ENCODE data around the gene BCAP29. TPM values are rescaled to one million over a fixed set of nuclear protein-coding genes. Genes with fewer than 3 reads are reported as not detected.

Gene BCAP29
- total RNA-seq, 3 donors from 2014 or later, result 68.8 to 101 (median 78.2) TPM

GRCh38 chr7:107613948-107614347, 33.9 kb downstream of the BCAP29 start:
- TF ChIP-seq, protein P1, sequence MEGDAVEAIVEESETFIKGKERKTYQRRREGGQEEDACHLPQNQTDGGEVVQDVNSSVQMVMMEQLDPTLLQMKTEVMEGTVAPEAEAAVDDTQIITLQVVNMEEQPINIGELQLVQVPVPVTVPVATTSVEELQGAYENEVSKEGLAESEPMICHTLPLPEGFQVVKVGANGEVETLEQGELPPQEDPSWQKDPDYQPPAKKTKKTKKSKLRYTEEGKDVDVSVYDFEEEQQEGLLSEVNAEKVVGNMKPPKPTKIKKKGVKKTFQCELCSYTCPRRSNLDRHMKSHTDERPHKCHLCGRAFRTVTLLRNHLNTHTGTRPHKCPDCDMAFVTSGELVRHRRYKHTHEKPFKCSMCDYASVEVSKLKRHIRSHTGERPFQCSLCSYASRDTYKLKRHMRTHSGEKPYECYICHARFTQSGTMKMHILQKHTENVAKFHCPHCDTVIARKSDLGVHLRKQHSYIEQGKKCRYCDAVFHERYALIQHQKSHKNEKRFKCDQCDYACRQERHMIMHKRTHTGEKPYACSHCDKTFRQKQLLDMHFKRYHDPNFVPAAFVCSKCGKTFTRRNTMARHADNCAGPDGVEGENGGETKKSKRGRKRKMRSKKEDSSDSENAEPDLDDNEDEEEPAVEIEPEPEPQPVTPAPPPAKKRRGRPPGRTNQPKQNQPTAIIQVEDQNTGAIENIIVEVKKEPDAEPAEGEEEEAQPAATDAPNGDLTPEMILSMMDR (IDR thresholded peaks at IDR 0.05), result no peak
- TF ChIP-seq POLR2AphosphoS5 (IDR thresholded peaks at IDR 0.05) (no peak), POLR2A (IDR thresholded peaks at IDR 0.05) (no peak)
- H3K27me3 ChIP-seq, result no peaks in the 10 kb centered on the region
- no peaks in the 10 kb centered on the region for H3K9me3 ChIP-seq
- intact Hi-C loops (cut with DNase I; ENCODE audit: low total_unique reads), result no loop called here
- no peaks in the 10 kb centered on the region for H3K4me1 ChIP-seq
- no peak overlapping the region for H3K4me3 ChIP-seq
- no peak for DNase-seq (ENCODE audit: low spot score in 2 of 2)
- H3K27ac ChIP-seq, result peak overlapping the region; percentile 42 to 44
- H3K36me3 ChIP-seq, result no peaks in the 10 kb centered on the region

DNA sequence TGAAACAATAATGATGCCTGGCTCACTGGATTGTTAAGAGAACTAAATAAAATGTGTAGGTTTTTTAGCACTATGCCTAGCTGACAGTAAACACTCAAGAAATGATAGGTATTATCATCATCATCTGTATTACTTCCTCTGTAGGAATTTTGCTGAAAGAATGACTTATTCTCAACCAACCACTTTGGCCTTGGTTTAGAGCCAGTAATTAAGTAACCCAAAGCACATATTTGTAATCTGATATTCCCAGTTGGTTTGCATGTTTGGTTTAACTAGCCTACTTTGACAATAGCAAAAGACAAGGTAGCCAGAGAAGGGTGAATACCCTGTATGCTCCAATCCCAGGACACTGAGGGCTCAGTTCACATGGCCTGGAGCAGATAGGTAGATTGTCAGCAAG, 34.4 kb downstream of the BCAP29 start:
- intact Hi-C loops (cut with DNase I; ENCODE audit: low total_unique reads), result no loop called here
- Histone ChIP-seq H3K4me1 (no peaks in the 10 kb centered on the region), H3K27me3 (no peaks in the 10 kb centered on the region), H3K36me3 (no peaks in the 10 kb centered on the region), H3K9me3 (no peaks in the 10 kb centered on the region), H3K4me3 (no peak overlapping the region), H3K27ac (peak overlapping the region; percentile 42 to 44)
- TF ChIP-seq, protein P1 (IDR thresholded peaks at IDR 0.05), result no peak
- TF ChIP-seq POLR2A (IDR thresholded peaks at IDR 0.05), result no peak
- no peak for TF ChIP-seq POLR2AphosphoS5 (IDR thresholded peaks at IDR 0.05)
- DNase-seq (ENCODE audit: low spot score in 2 of 2), result no peak

DNA sequence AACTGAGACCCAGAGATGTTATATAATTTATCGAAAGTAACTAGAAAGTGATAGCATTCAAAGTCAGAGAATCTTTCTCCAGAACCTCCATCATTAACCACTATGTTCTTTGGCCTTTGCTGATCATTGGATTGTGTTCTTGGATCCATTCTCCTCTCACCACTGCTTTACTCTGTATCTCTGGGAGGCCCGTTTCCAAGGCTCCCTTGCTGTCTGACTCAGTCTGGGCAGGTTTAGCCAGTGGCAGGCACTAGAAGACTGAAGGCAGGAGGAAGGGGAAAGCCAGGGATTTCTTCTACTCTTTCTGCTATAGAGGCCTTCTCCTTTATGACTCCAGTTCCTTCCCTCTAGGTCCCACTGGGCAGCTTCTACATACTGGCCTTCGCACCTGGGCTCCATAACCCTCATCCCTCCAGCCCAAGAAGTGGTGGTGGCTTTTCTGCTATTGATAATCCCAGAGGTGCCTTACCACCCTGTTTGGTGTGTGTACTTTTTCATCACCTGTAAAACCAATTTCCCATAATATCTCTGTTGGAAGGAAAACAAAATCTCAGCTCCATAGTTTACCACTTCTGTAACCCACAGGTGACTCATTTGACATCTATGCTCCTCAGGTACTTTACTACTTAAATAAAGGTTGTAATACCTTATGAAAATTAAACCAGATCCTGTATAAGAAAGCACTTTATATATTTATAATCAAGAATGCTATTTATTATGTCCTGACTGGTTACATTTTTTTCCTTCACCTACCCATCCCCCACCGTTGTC, 36.0 kb downstream of the BCAP29 start:
- Histone ChIP-seq H3K36me3 (no peaks in the 10 kb centered on the region), H3K4me3 (no peak overlapping the region), H3K27me3 (no peaks in the 10 kb centered on the region), H3K27ac (no peak overlapping the region), H3K4me1 (no peaks in the 10 kb centered on the region), H3K9me3 (no peaks in the 10 kb centered on the region)
- TF ChIP-seq POLR2AphosphoS5 (IDR thresholded peaks at IDR 0.05) (no peak), POLR2A (IDR thresholded peaks at IDR 0.05) (no peak)
- TF ChIP-seq, protein P1 (IDR thresholded peaks at IDR 0.05), result no peak
- no peak for DNase-seq (ENCODE audit: low spot score in 2 of 2)
- intact Hi-C loops (cut with DNase I; ENCODE audit: low total_unique reads), result no loop called here

- H3K27me3 ChIP-seq, result no peaks in the 10 kb centered on the region
- no peaks in the 10 kb centered on the region for H3K9me3 ChIP-seq
- H3K4me3 ChIP-seq, result no peak overlapping the region
- H3K27ac ChIP-seq, result no peak overlapping the region
- TF ChIP-seq, protein P1 (IDR thresholded peaks at IDR 0.05), result no peak
- TF ChIP-seq POLR2AphosphoS5 (IDR thresholded peaks at IDR 0.05), result no peak
- TF ChIP-seq POLR2A (IDR thresholded peaks at IDR 0.05), result no peak
- no peaks in the 10 kb centered on the region for H3K4me1 ChIP-seq
- intact Hi-C loops (cut with DNase I; ENCODE audit: low total_unique reads), result no loop called here
- no peak for DNase-seq (ENCODE audit: low spot score in 2 of 2)
- no peaks in the 10 kb centered on the region for H3K36me3 ChIP-seq
Measured at GRCh38 chr7:107622429-107622828, 42.4 kb downstream of the BCAP29 start.

- Histone ChIP-seq H3K27me3 (no peaks in the 10 kb centered on the region), H3K4me1 (no peaks in the 10 kb centered on the region), H3K36me3 (no peaks in the 10 kb centered on the region), H3K4me3 (no peak overlapping the region), H3K27ac (no peak overlapping the region), H3K9me3 (no peaks in the 10 kb centered on the region)
- TF ChIP-seq, protein P1 (IDR thresholded peaks at IDR 0.05), result no peak
- TF ChIP-seq POLR2AphosphoS5 (IDR thresholded peaks at IDR 0.05) (no peak), POLR2A (IDR thresholded peaks at IDR 0.05) (no peak)
- no peak for DNase-seq (ENCODE audit: low spot score in 2 of 2)
- intact Hi-C loops (cut with DNase I; ENCODE audit: low total_unique reads), result no loop called here
Measured at GRCh38 chr7:107622894-107623293, 42.8 kb downstream of the BCAP29 start.

Data from breast epithelium (tissue), 4 donors.